ENCODE data around the gene ATG13. TPM values are rescaled to one million over a fixed set of nuclear protein-coding genes. Genes with fewer than 3 reads are reported as not detected.

The ATG13 gene
- total RNA-seq, 6 donors from 2014 or later, result 54.9 to 122 (median 64.9) TPM

DNA sequence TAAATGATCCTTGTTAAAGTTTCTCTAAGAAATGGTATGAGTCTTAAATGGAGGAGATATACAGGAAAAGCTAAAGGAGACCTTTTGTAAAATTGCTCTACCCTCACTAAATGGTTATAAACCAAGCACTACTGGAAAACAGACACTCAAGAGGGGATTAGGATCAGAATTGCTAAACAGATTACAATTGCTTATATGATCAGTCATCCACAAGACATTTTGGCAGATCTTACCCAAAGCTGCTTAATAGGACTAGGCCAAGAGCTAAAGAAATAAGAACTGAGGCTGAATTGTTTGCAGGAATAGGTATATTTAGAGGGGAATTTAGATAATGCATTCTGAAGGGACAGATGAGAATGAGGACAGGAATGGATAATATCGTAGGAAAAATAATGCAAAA is 9.8 kb upstream of the ATG13 start:
- H3K27ac ChIP-seq, result no peak overlapping the region
- no peak overlapping the region for H3K4me3 ChIP-seq
- peaks cover 0 to 7% (median 3%) of the 10 kb centered on the region in 4 donors for H3K36me3 ChIP-seq
- peaks cover 0 to 6% (median 4%) of the 10 kb centered on the region in 4 donors for H3K4me1 ChIP-seq
- WGBS, 2 donors, result 86 to 100% methylated on average over 1 of the region's 1 CpG
- no peaks in the 10 kb centered on the region for H3K27me3 ChIP-seq
- no peak for ATAC-seq (ENCODE audit: low FRiP score in 2 of 2)
- no peak for DNase-seq
- H3K9me3 ChIP-seq, result no peaks in the 10 kb centered on the region
- TF ChIP-seq POLR2AphosphoS5 (IDR thresholded peaks at IDR 0.05) (no peak), EP300 (IDR thresholded peaks at IDR 0.05) (no peak), POLR2A (IDR thresholded peaks at IDR 0.05) (no peak)
- TF ChIP-seq, protein P1, sequence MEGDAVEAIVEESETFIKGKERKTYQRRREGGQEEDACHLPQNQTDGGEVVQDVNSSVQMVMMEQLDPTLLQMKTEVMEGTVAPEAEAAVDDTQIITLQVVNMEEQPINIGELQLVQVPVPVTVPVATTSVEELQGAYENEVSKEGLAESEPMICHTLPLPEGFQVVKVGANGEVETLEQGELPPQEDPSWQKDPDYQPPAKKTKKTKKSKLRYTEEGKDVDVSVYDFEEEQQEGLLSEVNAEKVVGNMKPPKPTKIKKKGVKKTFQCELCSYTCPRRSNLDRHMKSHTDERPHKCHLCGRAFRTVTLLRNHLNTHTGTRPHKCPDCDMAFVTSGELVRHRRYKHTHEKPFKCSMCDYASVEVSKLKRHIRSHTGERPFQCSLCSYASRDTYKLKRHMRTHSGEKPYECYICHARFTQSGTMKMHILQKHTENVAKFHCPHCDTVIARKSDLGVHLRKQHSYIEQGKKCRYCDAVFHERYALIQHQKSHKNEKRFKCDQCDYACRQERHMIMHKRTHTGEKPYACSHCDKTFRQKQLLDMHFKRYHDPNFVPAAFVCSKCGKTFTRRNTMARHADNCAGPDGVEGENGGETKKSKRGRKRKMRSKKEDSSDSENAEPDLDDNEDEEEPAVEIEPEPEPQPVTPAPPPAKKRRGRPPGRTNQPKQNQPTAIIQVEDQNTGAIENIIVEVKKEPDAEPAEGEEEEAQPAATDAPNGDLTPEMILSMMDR (IDR thresholded peaks at IDR 0.05), result no peak

DNA sequence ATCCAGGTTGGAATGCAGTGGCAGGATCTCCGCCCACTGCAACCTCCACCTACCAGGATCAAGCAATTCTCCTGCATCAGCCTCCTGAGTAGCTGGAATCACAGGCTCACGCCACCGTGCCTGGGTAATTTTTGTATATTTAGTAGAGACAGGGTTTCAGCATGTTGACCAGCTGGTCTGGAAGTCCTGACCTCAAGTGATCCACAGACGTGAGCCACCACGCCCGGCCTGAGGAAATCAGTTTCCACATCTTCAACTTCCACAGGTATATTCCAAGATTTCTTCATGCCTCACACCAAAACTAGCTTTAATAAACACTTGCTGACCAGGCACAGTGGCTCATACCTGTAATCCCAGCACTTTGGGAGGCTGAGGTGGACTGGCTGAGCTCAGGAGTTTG is 8.0 kb upstream of the ATG13 start:
- no peak overlapping the region for H3K4me3 ChIP-seq
- WGBS, 2 donors, result 84 to 94% methylated on average over 6 of the region's 6 CpGs
- H3K27me3 ChIP-seq, result no peaks in the 10 kb centered on the region
- no peak overlapping the region for H3K27ac ChIP-seq
- DNase-seq (no peak), ATAC-seq (ENCODE audit: low FRiP score in 2 of 2) (no peak)
- no peaks in the 10 kb centered on the region for H3K9me3 ChIP-seq
- H3K36me3 ChIP-seq, result no peaks in the 10 kb centered on the region
- peaks cover 0 to 6% (median 5%) of the 10 kb centered on the region in 4 donors for H3K4me1 ChIP-seq
- TF ChIP-seq POLR2A (IDR thresholded peaks at IDR 0.05), result no peak
- TF ChIP-seq, protein P1 (IDR thresholded peaks at IDR 0.05), result no peak
- no peak for TF ChIP-seq POLR2AphosphoS5 (IDR thresholded peaks at IDR 0.05)
- no peak for TF ChIP-seq EP300 (IDR thresholded peaks at IDR 0.05)

DNA sequence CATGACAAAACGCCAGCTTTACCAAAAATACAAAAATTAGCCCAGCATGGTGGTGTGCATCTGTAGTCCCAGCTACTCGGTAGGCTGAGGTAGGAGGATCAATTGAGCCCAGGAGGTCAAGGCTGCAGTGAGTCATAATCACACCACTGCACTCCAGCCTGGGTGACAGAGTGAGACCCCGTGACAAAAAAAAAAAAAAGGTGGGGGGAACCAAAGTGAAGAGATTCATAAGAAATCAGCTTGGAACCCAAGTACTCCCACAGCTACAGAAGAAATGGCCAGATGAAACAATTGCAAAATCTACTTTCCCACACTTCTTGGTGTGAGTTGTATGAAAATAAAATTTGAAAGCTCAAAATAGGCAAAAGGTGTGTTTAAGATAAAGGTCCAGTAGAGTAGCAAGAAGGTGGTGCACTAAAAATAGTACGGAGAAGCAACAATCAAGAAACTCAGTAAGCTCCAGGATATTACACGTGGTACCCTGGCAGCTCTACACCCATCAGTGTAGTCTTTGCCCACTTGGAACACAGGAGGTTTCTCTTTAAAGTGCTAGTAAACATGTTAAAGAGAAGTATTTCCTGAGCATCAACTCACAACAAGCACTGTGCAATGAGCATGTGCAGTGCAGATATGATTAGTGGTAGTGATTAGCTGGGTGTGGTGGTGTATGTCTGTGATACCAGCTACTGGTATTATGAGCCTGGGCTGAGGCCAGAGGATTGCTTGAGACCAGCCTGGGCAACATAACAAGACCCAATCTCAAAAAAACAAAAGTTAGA is 5.6 kb upstream of the ATG13 start:
- Histone ChIP-seq H3K9me3 (no peaks in the 10 kb centered on the region), H3K4me3 (no peak overlapping the region), H3K27ac (no peak overlapping the region), H3K36me3 (no peaks in the 10 kb centered on the region), H3K27me3 (no peaks in the 10 kb centered on the region), H3K4me1 (peaks cover 3 to 24% (median 11%) of the 10 kb centered on the region in 4 donors)
- DNase-seq (no peak), ATAC-seq (ENCODE audit: low FRiP score in 2 of 2) (no peak)
- WGBS, 2 donors, result 76 to 77% methylated on average over 5 of the region's 5 CpGs
- no peak for TF ChIP-seq POLR2A (IDR thresholded peaks at IDR 0.05)
- TF ChIP-seq, protein P1 (IDR thresholded peaks at IDR 0.05), result no peak
- TF ChIP-seq POLR2AphosphoS5 (IDR thresholded peaks at IDR 0.05), result no peak
- no peak for TF ChIP-seq EP300 (IDR thresholded peaks at IDR 0.05)

DNA sequence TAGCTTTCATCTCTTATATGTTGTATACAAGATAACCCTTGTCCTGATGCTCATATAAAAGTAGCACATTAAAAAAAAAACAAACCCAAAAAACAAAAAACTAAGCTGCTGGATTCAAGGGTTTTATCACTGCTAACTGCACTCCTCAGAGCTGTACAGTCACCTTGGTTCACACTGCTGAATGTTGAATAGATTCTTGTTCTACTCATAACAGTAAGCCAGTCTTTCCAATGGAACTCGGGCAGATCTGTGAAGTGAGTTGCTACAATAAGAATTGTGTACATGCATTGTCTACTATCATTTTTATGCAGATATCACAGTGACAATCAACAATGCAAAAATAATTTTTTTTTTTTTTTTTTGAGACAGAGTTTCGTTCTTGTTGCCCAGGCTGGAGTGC is 5.0 kb upstream of the ATG13 start:
- no peaks in the 10 kb centered on the region for H3K36me3 ChIP-seq
- peaks cover 3 to 24% (median 11%) of the 10 kb centered on the region in 4 donors for H3K4me1 ChIP-seq
- WGBS, 2 donors, result 92% methylated on average over 2 of the region's 2 CpGs
- no peaks in the 10 kb centered on the region for H3K27me3 ChIP-seq
- no peak overlapping the region for H3K27ac ChIP-seq
- H3K9me3 ChIP-seq, result no peaks in the 10 kb centered on the region
- no peak overlapping the region for H3K4me3 ChIP-seq
- TF ChIP-seq EP300 (IDR thresholded peaks at IDR 0.05), result no peak
- TF ChIP-seq POLR2A (IDR thresholded peaks at IDR 0.05), result no peak
- TF ChIP-seq, protein P1 (IDR thresholded peaks at IDR 0.05), result no peak
- no peak for ATAC-seq (ENCODE audit: low FRiP score in 2 of 2)
- no peak for DNase-seq

DNA sequence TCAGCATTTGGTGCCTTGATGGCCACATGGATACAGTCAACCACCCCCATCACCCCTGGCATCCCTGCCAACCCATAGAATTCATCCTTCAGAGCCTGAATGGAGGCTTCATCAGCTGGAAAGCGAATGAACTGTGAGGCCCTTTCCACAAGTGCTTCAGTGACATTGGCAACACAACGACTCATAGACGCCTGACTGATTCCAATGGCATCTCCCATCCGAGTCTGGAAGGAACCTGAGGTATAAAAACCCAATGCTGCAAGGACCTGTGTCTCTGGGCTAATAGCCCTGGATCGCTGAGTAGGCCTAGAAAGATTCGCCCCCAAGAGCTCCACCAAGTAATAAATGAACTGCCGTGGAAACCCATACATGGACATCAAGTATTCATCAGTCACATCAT is 1.6 kb upstream of the ATG13 start:
- TF ChIP-seq POLR2A (IDR thresholded peaks at IDR 0.05) (no peak), EP300 (IDR thresholded peaks at IDR 0.05) (no peak), POLR2AphosphoS5 (IDR thresholded peaks at IDR 0.05) (no peak)
- TF ChIP-seq, protein P1 (IDR thresholded peaks at IDR 0.05), result no peak
- no peak for DNase-seq
- WGBS, 2 donors, result 95 to 98% methylated on average over 4 to 7 of the region's 7 CpGs
- Histone ChIP-seq H3K27me3 (no peaks in the 10 kb centered on the region), H3K27ac (no peak overlapping the region), H3K4me3 (no peak overlapping the region), H3K4me1 (peaks cover 20 to 42% (median 32%) of the 10 kb centered on the region in 4 donors), H3K36me3 (peaks cover 0 to 6% (median 0%) of the 10 kb centered on the region in 4 donors), H3K9me3 (no peaks in the 10 kb centered on the region)
- no peak for ATAC-seq (ENCODE audit: low FRiP score in 2 of 2)
